NCI-H446 treated with DMSO at 0.1 percent for 48 hours (cell line): ENCODE measurements around the gene OTUD4.
"Not testable (repeated sequence)": the region's sequence is repeated elsewhere in the genome, so short reads cannot be mapped to it uniquely, and the experiment has no call there.

Source experiments
- DNase-seq: peaks from one replicate; lab custom pipeline; 2025; lab: John Stamatoyannopoulos, UW

Gene OTUD4

GRCh38 chr4:145179281-145179860 lies 1.0 kb downstream of the OTUD4 start:
- DNase-seq, result no peak

- DNase-seq, result no peak
These were observed 1.6 kb downstream of the OTUD4 start for GRCh38 chr4:145178740-145179280.

GRCh38 chr4:145177906-145178538 lies 2.4 kb downstream of the OTUD4 start:
- DNase-seq, result no peak

GRCh38 chr4:145177511-145177905 lies 2.9 kb downstream of the OTUD4 start:
- DNase-seq, result no peak

- no peak for DNase-seq
These were observed 3.6 kb downstream of the OTUD4 start for GRCh38 chr4:145176641-145177432.

- DNase-seq, result no peak
These were observed 8.5 kb downstream of the OTUD4 start for GRCh38 chr4:145171911-145172310.

- no peak for DNase-seq
These were observed 10.2 kb downstream of the OTUD4 start for GRCh38 chr4:145170223-145170622.

GRCh38 chr4:145168581-145169187 lies 11.7 kb downstream of the OTUD4 start:
- DNase-seq, result no peak

GRCh38 chr4:145167887-145168286 lies 12.5 kb downstream of the OTUD4 start:
- no peak for DNase-seq

- DNase-seq, result no peak
These were observed 18.8 kb downstream of the OTUD4 start for GRCh38 chr4:145161549-145161948.

- DNase-seq, result no peak
These were observed 23.4 kb downstream of the OTUD4 start for GRCh38 chr4:145156986-145157385.

- no peak for DNase-seq
These were observed 25.0 kb downstream of the OTUD4 start for GRCh38 chr4:145155268-145155870.

- DNase-seq, result no peak
These were observed 25.8 kb downstream of the OTUD4 start for GRCh38 chr4:145154573-145154972.

GRCh38 chr4:145153904-145154298 lies 26.5 kb downstream of the OTUD4 start:
- DNase-seq, result no peak

GRCh38 chr4:145153181-145153903 lies 27.0 kb downstream of the OTUD4 start:
- DNase-seq, result no peak

GRCh38 chr4:145148980-145149379 lies 31.4 kb downstream of the OTUD4 start:
- no peak for DNase-seq

- DNase-seq, result not testable (repeated sequence)
These were observed 44.2 kb downstream of the OTUD4 start for GRCh38 chr4:145136219-145136618.

- no peak for DNase-seq
These were observed 47.8 kb downstream of the OTUD4 start for GRCh38 chr4:145132511-145133098.

- DNase-seq, result no peak
These were observed 48.5 kb downstream of the OTUD4 start for GRCh38 chr4:145131848-145132247.

- no peak for DNase-seq
These were observed 49.5 kb downstream of the OTUD4 start for GRCh38 chr4:145130788-145131399.

GRCh38 chr4:145130130-145130529 lies 50.3 kb downstream of the OTUD4 start:
- DNase-seq, result no peak
